Psoas muscle (tissue), 8 donors: Measurements from ENCODE around the gene C12orf43. TPM values are rescaled to one million over a fixed set of nuclear protein-coding genes. Genes with fewer than 3 reads are reported as not detected.

ENCODE experiments used
- ATAC-seq, 4 donors: fragments of 200-7000 bp; cut with Tn5 transposase; one replicate each; pipeline ENCODE4 v1.9.1; 2020; ENCODE audit warnings: moderate library complexity in 3 of 4, mild to moderate bottlenecking in 2 of 4
- DNase-seq, 2 donors: peaks; one replicate each; pipeline ENCODE4 v3.0.0-alpha.2; 2020
- H3K27ac ChIP-seq: fragments of 200-600 bp; one replicate; pipeline ENCODE4 v1.8.0; 2022
- H3K27me3 ChIP-seq, 3 donors: fragments of 200-600 bp in 1 of 3; one replicate each; pipeline versions ENCODE4 v1.6.1 to v1.8.0; 2013 to 2022; ENCODE audit warnings: low read length in 2 of 3, mild to moderate bottlenecking in 2 of 3, moderate library complexity in 1 of 3; ENCODE audit not compliant: insufficient read depth in 3 of 3
- H3K36me3 ChIP-seq, 2 donors: fragments of 200-600 bp in 1 of 2; one replicate each; pipeline versions ENCODE4 v1.6.1 to v1.8.0; 2013 to 2022; ENCODE audit warnings: low read depth in 1 of 2, mild to moderate bottlenecking in 1 of 2, moderate library complexity in 1 of 2; ENCODE audit not compliant: insufficient read depth in 1 of 2
- H3K4me1 ChIP-seq: fragments of 200-600 bp; one replicate; pipeline ENCODE4 v1.8.0; 2022
- H3K4me3 ChIP-seq: fragments of 200-600 bp; one replicate; pipeline ENCODE4 v1.8.0; 2022; ENCODE audit warnings: mild to moderate bottlenecking
- H3K9me3 ChIP-seq: fragments of 200-600 bp; one replicate; pipeline ENCODE4 v1.8.0; 2022
- WGBS, 3 donors: extraction: QIAGEN DNeasy Blood & Tissue Kit; methylation state at CpG; one replicate each; pipeline versions ENCODE4 v1.1.6 to v1.1.7; 2013; 5-methylcytosine and 5-hydroxymethylcytosine counted together
- intact Hi-C, 2 donors: fragments of 100-400 bp; cut with DNase I; formaldehyde crosslinking; loops; one replicate each; pipeline versions ENCODE4 v1.11.0 to v1.14.2; 2022
- polyA plus RNA-seq, 3 donors: library from polyadenylated mRNA; stranded (reverse); fragments of 200-250 nt; gene quantifications; one replicate each; pipeline ENCODE4 v1.2.3, GENCODE V29; 2013
- total RNA-seq, 4 donors: library from RNA; stranded (reverse); fragmentation: NEBNext Ultra II Directional in 2 of 4; extraction: Animal tissue kit (Norgen Biotek cat#: 25700) in 2 of 4; gene quantifications; one replicate each; pipeline versions ENCODE4 v1.2.1 to v1.2.4, GENCODE V29; 2021 to 2023
- TF ChIP-seq, protein P1 (sequence below): fragments of 200-600 bp; IDR thresholded peaks from one replicate; pipeline ENCODE4 v1.8.0; 2022; ENCODE audit warnings: antibody characterized with exemption
- donor health status: healthy with polysubstance abuse.
- donor health status: DM: no; HTN: no; CAD: no; lungs with moderate emphysema.
- donor health status: Bipolar disorder and iron deficiency.
- donor health status: healthy.
- donor health status: DM: yes; HTN: yes; CAD: no.
- donor health status: DM: no; HTN: no; CAD: no.
- donor health status: DM: no; HTN: no; CAD: no.
- donor health status: DM: yes; HTN: yes; CAD: no.

Gene C12orf43
- total and polyA plus RNA-seq, 7 donors, result 5.0 to 19.4 (median 8.0) TPM

DNA sequence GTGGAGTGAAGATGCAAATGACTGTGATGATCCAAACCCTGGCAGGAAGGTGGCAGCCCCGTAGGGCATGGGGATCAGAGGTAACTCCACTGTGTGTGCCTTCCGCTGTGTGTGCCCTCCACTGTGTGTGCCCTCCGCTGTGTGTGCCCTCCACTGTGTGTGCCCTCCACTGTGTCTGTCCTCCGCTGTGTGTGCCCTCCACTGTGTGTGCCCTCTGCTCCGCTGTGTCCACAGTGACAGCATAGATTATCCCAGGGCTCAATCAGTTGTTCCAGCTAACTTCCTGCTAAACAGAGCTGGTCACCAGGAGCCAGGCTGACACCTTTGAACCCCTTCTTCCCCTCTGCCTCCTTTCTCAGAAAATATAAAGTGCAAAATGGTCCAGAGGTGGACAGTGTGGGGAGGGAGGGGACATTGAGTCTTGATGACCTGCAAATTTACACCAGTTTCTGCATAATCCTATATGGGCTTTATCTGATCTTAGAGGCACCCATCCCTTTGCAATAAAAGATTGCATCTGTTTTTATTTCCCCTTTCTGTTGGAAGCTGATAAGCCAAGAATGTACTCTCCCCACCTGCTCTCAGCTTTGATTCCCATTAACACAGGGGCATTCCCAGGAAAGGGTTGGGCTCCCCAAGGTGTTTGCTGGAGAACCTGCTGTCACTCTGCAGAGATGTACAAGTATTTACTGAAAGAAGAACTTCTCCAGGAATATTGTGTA lies 59.5 kb downstream of the C12orf43 start:
- Histone ChIP-seq H3K27me3 (no peaks in the 10 kb centered on the region), H3K36me3 (no peaks in the 10 kb centered on the region), H3K4me3 (no peak overlapping the region), H3K9me3 (no peaks in the 10 kb centered on the region), H3K4me1 (no peaks in the 10 kb centered on the region), H3K27ac (no peak overlapping the region)
- intact Hi-C loops, result no loop called here
- TF ChIP-seq, protein P1, sequence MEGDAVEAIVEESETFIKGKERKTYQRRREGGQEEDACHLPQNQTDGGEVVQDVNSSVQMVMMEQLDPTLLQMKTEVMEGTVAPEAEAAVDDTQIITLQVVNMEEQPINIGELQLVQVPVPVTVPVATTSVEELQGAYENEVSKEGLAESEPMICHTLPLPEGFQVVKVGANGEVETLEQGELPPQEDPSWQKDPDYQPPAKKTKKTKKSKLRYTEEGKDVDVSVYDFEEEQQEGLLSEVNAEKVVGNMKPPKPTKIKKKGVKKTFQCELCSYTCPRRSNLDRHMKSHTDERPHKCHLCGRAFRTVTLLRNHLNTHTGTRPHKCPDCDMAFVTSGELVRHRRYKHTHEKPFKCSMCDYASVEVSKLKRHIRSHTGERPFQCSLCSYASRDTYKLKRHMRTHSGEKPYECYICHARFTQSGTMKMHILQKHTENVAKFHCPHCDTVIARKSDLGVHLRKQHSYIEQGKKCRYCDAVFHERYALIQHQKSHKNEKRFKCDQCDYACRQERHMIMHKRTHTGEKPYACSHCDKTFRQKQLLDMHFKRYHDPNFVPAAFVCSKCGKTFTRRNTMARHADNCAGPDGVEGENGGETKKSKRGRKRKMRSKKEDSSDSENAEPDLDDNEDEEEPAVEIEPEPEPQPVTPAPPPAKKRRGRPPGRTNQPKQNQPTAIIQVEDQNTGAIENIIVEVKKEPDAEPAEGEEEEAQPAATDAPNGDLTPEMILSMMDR, result no peak
- 68 to 81% (median 77%) methylated on average over 5 of the region's 5 CpGs for WGBS, 3 donors
- DNase-seq (no peak), ATAC-seq (no peak)

DNA sequence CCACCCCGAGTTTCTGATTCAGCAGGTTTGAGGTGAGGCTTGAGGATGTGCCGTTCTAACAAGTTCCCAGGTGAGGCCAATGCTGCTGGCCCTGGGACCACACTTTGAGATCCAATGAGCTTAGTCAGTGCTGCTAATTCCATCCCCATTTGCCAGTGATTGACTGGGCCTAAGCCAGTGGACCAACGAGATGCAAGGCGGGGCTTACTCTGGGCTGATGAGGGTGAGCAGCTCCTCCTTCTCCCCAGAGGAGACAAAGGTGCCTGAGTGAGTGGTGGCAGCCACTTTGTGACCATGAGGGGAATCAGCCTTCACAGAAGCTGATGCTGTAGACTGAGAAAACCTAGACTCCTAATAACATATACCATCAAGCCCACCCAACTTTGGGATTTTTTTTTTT lies 61.1 kb downstream of the C12orf43 start:
- TF ChIP-seq, protein P1, result no peak
- WGBS, 3 donors, result 61 to 73% (median 69%) methylated on average over 4 of the region's 4 CpGs
- DNase-seq, result no peak
- no peak overlapping the region for H3K27ac ChIP-seq
- intact Hi-C loops, result no loop called here
- H3K4me1 ChIP-seq, result no peaks in the 10 kb centered on the region
- H3K27me3 ChIP-seq, result no peaks in the 10 kb centered on the region
- H3K36me3 ChIP-seq, result no peaks in the 10 kb centered on the region
- H3K9me3 ChIP-seq, result no peaks in the 10 kb centered on the region
- ATAC-seq, result no peak
- no peak overlapping the region for H3K4me3 ChIP-seq

DNA sequence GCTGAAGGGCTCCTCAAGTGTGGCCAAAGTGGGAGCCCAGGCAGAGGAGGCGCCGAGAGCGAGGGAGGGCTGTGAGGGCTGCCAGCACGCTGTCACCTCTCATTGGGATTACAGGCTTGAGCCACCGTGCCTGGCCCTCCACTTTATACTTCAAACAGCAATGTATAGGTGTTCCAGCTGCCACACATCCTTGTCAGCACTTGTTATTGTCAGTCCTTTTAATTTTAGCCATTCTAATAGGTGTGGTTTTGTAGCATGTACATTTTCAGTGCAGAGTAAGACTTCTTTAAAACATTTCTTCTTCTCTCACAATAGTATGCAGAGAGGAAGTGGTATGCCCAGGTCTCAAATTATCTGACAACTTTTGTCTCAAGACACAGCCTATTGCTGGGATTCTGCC lies 65.5 kb downstream of the C12orf43 start:
- no peak overlapping the region for H3K4me3 ChIP-seq
- no peaks in the 10 kb centered on the region for H3K27me3 ChIP-seq
- TF ChIP-seq, protein P1, result no peak
- H3K4me1 ChIP-seq, result no peaks in the 10 kb centered on the region
- ATAC-seq (no peak), DNase-seq (no peak)
- intact Hi-C loops, result no loop called here
- no peaks in the 10 kb centered on the region for H3K9me3 ChIP-seq
- WGBS, 3 donors, result 86 to 90% (median 90%) methylated on average over 5 of the region's 5 CpGs
- no peak overlapping the region for H3K27ac ChIP-seq
- no peaks in the 10 kb centered on the region for H3K36me3 ChIP-seq

Other genes with a start within 250 kb of the C12orf43 start
- 10 to 100 TPM; 17.5 to 24.2 (median 19.7) TPM for gene SPPL3, start 112.1 kb downstream of the C12orf43 start, total RNA-seq
- gene SPPL3, start 112.1 kb downstream of the C12orf43 start, polyA plus RNA-seq, result 10 to 100 TPM in 1 of 3 donors, 1 to 10 TPM in 2; 7.3 to 11.6 (median 9.2) TPM
- not detected for gene HNF1A, start 37.9 kb downstream of the C12orf43 start, total RNA-seq
- under 1 TPM in 2 of 3 donors, not detected in 1; 0.07 to 0.18 TPM for gene HNF1A, start 37.9 kb downstream of the C12orf43 start, polyA plus RNA-seq
- under 1 TPM; 0.15 to 0.30 (median 0.29) TPM for gene OASL, start 22.8 kb upstream of the C12orf43 start, total RNA-seq
- gene OASL, start 22.8 kb upstream of the C12orf43 start, polyA plus RNA-seq, result under 1 TPM in 2 of 3 donors, not detected in 1; 0.22 to 0.27 TPM
- gene P2RX7, start 116.4 kb upstream of the C12orf43 start, total RNA-seq, result 1 to 10 TPM in 1 of 4 donors, under 1 TPM in 3; 0.17 to 1.3 (median 0.50) TPM
- gene P2RX7, start 116.4 kb upstream of the C12orf43 start, polyA plus RNA-seq, result under 1 TPM; 0.07 to 0.16 (median 0.10) TPM
- gene P2RX4, start 193.6 kb upstream of the C12orf43 start, total RNA-seq, result 1 to 10 TPM; 1.5 to 3.4 (median 2.5) TPM
- 1 to 10 TPM; 1.1 to 2.0 (median 1.6) TPM for gene P2RX4, start 193.6 kb upstream of the C12orf43 start, polyA plus RNA-seq